ENCODE measurements around the gene CEACAM18.

DNA sequence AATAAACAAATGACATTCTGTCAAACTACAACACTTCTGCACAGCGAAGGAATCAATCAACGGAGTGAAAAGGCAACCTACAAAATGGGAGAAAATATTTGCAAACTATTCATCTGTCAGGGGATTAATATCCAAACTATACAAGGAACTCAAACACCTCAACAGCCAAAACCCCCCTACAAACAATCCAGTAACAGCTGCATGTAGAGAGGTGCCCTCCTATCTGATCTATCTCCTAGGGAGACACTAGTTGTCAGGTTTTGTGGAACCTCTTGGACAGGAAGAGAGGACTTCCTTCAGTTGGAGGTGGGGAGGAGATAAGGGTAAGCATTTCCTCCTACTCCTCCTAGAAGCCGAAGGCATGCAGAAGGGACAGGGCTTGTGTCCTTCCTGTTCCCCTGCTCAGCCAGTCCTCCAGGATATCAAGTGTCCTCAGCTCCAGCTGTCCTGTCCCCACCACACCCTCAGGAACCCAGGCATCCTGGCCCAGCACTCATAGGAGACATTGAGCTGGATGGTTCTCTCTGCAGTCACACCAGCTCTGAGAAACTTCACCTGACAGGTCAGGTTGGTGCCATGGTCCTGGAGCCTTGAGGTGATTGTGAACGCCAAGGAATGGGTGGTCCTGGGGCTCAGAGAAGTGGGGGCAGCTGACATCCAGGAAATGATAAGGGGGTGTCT is 10.3 kb upstream of the CEACAM18 start:
- TF ChIP-seq POLR2AphosphoS5 (IDR thresholded peaks at IDR 0.05) = no peak
- no peak for TF ChIP-seq CTCF (IDR thresholded peaks at IDR 0.05)
- no peak for TF ChIP-seq POLR2A (IDR thresholded peaks at IDR 0.05)
- TF ChIP-seq EP300 (IDR thresholded peaks at IDR 0.05) = no peak

Data from gastroesophageal sphincter (tissue), 3 donors.